GM12878 (cell line): ENCODE measurements around the gene CRYAB. TPM values are rescaled to one million over a fixed set of nuclear protein-coding genes. Genes with fewer than 3 reads are reported as not detected.

Source experiments
- ATAC-seq: fragments of 200-7000 bp; cut with Tn5 transposase; 3 replicates; pipeline ENCODE4 v1.9.1; 2020; ENCODE audit warnings: mild to moderate bottlenecking, moderate library complexity
- BruUV-seq: library from RNA; stranded (reverse); fragments of 400-500 nt; replicated peaks from 2 replicates; lab custom pipeline; 2021; lab: Mats Ljungman, UMichigan
- CTCF ChIA-PET: fragments of 300-600 bp; sonication (Branson Sonifier 250); formaldehyde crosslinking; extraction: SDS; loops from one replicate; lab custom pipeline; 2021; ENCODE audit warnings: inconsistent platforms; lab: Yijun Ruan, JAX
- POLR2A ChIA-PET: fragments of 350-600 bp; formaldehyde crosslinking; extraction: SDS; loops from one replicate; lab custom pipeline; 2021; ENCODE audit warnings: inconsistent platforms; lab: Charles Lee
- RAD21 ChIA-PET: fragments of 300-600 bp; sonication (Branson Sonifier 250); formaldehyde crosslinking; loops from one replicate; lab custom pipeline; 2023; ENCODE audit warnings: antibody characterized with exemption; ENCODE audit not compliant: unreplicated experiment; lab: Charles Lee
- SMC1A ChIA-PET: fragments of 300-600 bp; sonication (Branson Sonifier 250); formaldehyde crosslinking; loops from one replicate; lab custom pipeline; 2023; ENCODE audit not compliant: unreplicated experiment, uncharacterized antibody; lab: Charles Lee
- DNase-seq: peaks from one replicate; pipeline ENCODE4 v3.0.0-alpha.2; 2011; ENCODE audit warnings: low read depth, low spot score
- FAIRE-seq: peaks from 3 replicates; lab custom pipeline; 2011; peaks lifted over from hg19 to GRCh38; lab: Jason Lieb, UNC
- H2AFZ ChIP-seq: 2 replicates; pipeline ENCODE4 v1.6.0; 2011; ENCODE audit warnings: low read depth, low read length, control low read depth; ENCODE audit not compliant: control insufficient read depth
- H3K27ac ChIP-seq: 2 replicates; pipeline ENCODE4 v1.5.1; 2011; ENCODE audit warnings: control low read depth; ENCODE audit not compliant: control insufficient read depth, insufficient read depth
- H3K27me3 ChIP-seq, 2 experiments: replicated peaks in 1 of 2; 2 replicates each; pipeline versions ENCODE4 v1.6.0 to v1.6.1; 2011; ENCODE audit warnings: low read length in 1 of 2; ENCODE audit not compliant: control insufficient read depth in 2 of 2, insufficient read depth in 2 of 2
- H3K36me3 ChIP-seq, 2 experiments: 2 replicates each; pipeline ENCODE4 v1.5.1; 2011; ENCODE audit warnings: low read length in 1 of 2; ENCODE audit not compliant: control insufficient read depth in 2 of 2, insufficient read depth in 2 of 2
- H3K4me1 ChIP-seq: 2 replicates; pipeline ENCODE4 v1.6.1; 2011; ENCODE audit warnings: mild to moderate bottlenecking, low read length, moderate library complexity, mixed read lengths; ENCODE audit not compliant: control insufficient read depth, insufficient read depth
- H3K4me2 ChIP-seq: 2 replicates; pipeline ENCODE4 v1.6.0; 2011; ENCODE audit warnings: control low read depth; ENCODE audit not compliant: control insufficient read depth, insufficient read depth
- H3K4me3 ChIP-seq: fragments of 200-600 bp; sonication (generic); 2 replicates; pipeline ENCODE4 v1.5.1; 2016
- H3K79me2 ChIP-seq: 2 replicates; pipeline ENCODE4 v1.6.0; 2011; ENCODE audit warnings: low read length; ENCODE audit not compliant: control insufficient read depth, insufficient read depth
- H3K9ac ChIP-seq: 2 replicates; pipeline ENCODE4 v1.8.0; 2011; ENCODE audit warnings: low read length, control low read depth, mixed read lengths; ENCODE audit not compliant: control insufficient read depth, insufficient read depth
- H3K9me3 ChIP-seq: replicated peaks from 3 replicates; pipeline ENCODE4 v1.5.1; 2011; ENCODE audit warnings: mild to moderate bottlenecking, low read length; ENCODE audit not compliant: control insufficient read depth, insufficient read depth
- H4K20me1 ChIP-seq: 2 replicates; pipeline ENCODE4 v1.6.0; 2011; ENCODE audit not compliant: control insufficient read depth, insufficient read depth
- BHLHE40 ChIP-seq, 2 experiments: fragments of 450-650 bp in 1 of 2; IDR thresholded peaks; 2 replicates each; pipeline ENCODE4 v1.6.1; 2011 to 2017; ENCODE audit warnings: low read depth in 2 of 2, borderline replicate concordance in 1 of 2, improper control_type of control experiment in 1 of 2, low read length in 1 of 2, mild to moderate bottlenecking in 1 of 2
- CHD1 ChIP-seq: IDR thresholded peaks from 2 replicates; pipeline ENCODE4 v1.6.1; 2012; ENCODE audit warnings: low read depth, low read length, improper control_type of control experiment
- ESRRA ChIP-seq: IDR thresholded peaks from 2 replicates; pipeline ENCODE4 v1.6.1; 2012; ENCODE audit warnings: mild to moderate bottlenecking, low read length, improper control_type of control experiment
- GABPA ChIP-seq: IDR thresholded peaks from 2 replicates; pipeline ENCODE4 v1.6.1; 2014; ENCODE audit warnings: antibody characterized with exemption, low read depth, mild to moderate bottlenecking, inconsistent platforms
- HDGF ChIP-seq: fragments of 450-650 bp; IDR thresholded peaks from 2 replicates; pipeline ENCODE4 v1.6.1; 2016; ENCODE audit warnings: antibody characterized with exemption
- KAT2A ChIP-seq: conservative IDR thresholded peaks from 2 replicates; pipeline ENCODE4 v1.6.1; 2011; ENCODE audit warnings: low read depth, low read length; ENCODE audit not compliant: control insufficient read depth
- MYB ChIP-seq: fragments of 150-350 bp; IDR thresholded peaks from 2 replicates; pipeline ENCODE4 v1.6.1; 2014; ENCODE audit warnings: mild to moderate bottlenecking, low read depth, low read length, borderline replicate concordance
- MYC ChIP-seq: IDR thresholded peaks from 2 replicates; pipeline ENCODE4 v1.6.1; 2011; ENCODE audit warnings: mild to moderate bottlenecking, low read length, moderate library complexity, inconsistent platforms; ENCODE audit not compliant: insufficient read depth, insufficient replicate concordance, insufficient read length, severe bottlenecking
- NBN ChIP-seq: fragments of 450-650 bp; IDR thresholded peaks from 2 replicates; pipeline ENCODE4 v1.6.1; 2016
- SMC3 ChIP-seq: IDR thresholded peaks from 2 replicates; pipeline ENCODE4 v1.6.1; 2011; ENCODE audit warnings: low read length, improper control_type of control experiment, borderline replicate concordance
- ZNF24 ChIP-seq: fragments of 450-650 bp; IDR thresholded peaks from 2 replicates; pipeline ENCODE4 v1.6.1; 2017; ENCODE audit warnings: antibody characterized with exemption, mild to moderate bottlenecking
- WGBS: methylation state at CpG from one replicate; pipeline ENCODE4 v1.1.6; 2016; ENCODE audit warnings: low lambda C conversion rate; ENCODE audit not compliant: insufficient replicate concordance, insufficient coverage; ENCODE audit errors: missing lambda C conversion rate; 5-methylcytosine and 5-hydroxymethylcytosine counted together
- in situ Hi-C: fragments of 300-500 bp; cut with MboI; formaldehyde crosslinking; loops from 9 replicates; pipeline ENCODE4 v1.14.3; 2018; ENCODE audit warnings: mixed read lengths
- intact Hi-C: fragments of 100-400 bp; cut with micrococcal nuclease; formaldehyde crosslinking; loops from one replicate; pipeline ENCODE4 v1.14.2; 2022; ENCODE audit not compliant: unreplicated experiment
- polyA plus RNA-seq, 11 experiments: library from polyadenylated mRNA; depleted of rRNA in 4 of 11; unstranded in 6 of 11; stranded (reverse) in 5 of 11; fragments of >200 nt; fragmentation: Nextera tagmentation in 4 of 11; fragmentation: Illumina TruSeq in 1 of 11; extraction: Ambion mirVana in 4 of 11; extraction: Trizol in 1 of 11; gene quantifications; 1 replicate in 1 of 11; 2 replicates in 10 of 11; pipeline versions ENCODE4 v1.2.1 to v1.2.3, GENCODE V29; 2011 to 2016; ENCODE audit warnings: inconsistent platforms in 2 of 11, missing spikeins in 2 of 11, low read depth in 1 of 11
- total RNA-seq, 4 experiments: library from RNA; depleted of rRNA in 3 of 4; stranded (reverse); fragments of >200 nt in 3 of 4; fragmentation: Illumina TruSeq in 1 of 4; extraction: Trizol in 1 of 4; gene quantifications; 2 replicates each; pipeline versions ENCODE4 v1.2.1 to v1.2.3, GENCODE V29; 2013 to 2021
- TF ChIP-seq, protein P1 (sequence below): fragments of 450-650 bp; formaldehyde crosslinking; IDR thresholded peaks from 2 replicates; pipeline ENCODE4 v1.5.0; 2022; ENCODE audit warnings: mild to moderate bottlenecking, missing genetic modification characterization
- TF ChIP-seq, protein P2 (sequence below): fragments of 450-650 bp; IDR thresholded peaks from 2 replicates; pipeline ENCODE4 v1.6.1; 2016; ENCODE audit warnings: mild to moderate bottlenecking
- TF ChIP-seq, protein P3 (sequence below): IDR thresholded peaks from 2 replicates; pipeline ENCODE4 v1.6.1; 2012; ENCODE audit warnings: mild to moderate bottlenecking, low read depth, low read length

Gene CRYAB
- total and polyA plus RNA-seq, 10 of the 15 experiments (the other 5 are each of a cell fraction or from before 2014, with no cell fraction given), result 0.72 to 1.0 TPM; not detected in 8

DNA sequence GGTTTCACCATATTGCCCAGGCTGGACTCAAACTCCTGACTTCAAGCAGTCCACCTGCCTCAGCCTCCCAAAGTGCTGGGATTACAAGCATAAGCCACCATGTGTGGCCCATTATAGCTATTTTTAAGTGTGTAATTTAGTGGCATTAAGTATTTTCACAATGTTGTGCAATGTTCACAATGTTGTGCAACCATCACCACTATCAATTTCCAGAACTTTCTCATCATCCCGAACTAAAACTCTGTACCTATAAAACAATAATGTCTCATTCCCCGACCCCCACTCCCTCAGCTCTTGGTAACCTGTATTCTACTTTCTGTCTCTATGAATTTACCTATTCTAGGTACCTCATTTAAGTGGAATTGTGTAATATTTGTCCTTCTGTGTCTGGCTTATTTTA, 24.7 kb downstream of the CRYAB start (continued):
- TF ChIP-seq, protein P1, sequence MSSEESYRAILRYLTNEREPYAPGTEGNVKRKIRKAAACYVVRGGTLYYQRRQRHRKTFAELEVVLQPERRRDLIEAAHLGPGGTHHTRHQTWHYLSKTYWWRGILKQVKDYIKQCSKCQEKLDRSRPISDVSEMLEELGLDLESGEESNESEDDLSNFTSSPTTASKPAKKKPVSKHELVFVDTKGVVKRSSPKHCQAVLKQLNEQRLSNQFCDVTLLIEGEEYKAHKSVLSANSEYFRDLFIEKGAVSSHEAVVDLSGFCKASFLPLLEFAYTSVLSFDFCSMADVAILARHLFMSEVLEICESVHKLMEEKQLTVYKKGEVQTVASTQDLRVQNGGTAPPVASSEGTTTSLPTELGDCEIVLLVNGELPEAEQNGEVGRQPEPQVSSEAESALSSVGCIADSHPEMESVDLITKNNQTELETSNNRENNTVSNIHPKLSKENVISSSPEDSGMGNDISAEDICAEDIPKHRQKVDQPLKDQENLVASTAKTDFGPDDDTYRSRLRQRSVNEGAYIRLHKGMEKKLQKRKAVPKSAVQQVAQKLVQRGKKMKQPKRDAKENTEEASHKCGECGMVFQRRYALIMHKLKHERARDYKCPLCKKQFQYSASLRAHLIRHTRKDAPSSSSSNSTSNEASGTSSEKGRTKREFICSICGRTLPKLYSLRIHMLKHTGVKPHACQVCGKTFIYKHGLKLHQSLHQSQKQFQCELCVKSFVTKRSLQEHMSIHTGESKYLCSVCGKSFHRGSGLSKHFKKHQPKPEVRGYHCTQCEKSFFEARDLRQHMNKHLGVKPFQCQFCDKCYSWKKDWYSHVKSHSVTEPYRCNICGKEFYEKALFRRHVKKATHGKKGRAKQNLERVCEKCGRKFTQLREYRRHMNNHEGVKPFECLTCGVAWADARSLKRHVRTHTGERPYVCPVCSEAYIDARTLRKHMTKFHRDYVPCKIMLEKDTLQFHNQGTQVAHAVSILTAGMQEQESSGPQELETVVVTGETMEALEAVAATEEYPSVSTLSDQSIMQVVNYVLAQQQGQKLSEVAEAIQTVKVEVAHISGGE, result no peak
- TF ChIP-seq BHLHE40 (IDR thresholded peaks at IDR 0.05; ENCODE audit: borderline replicate concordance in 1 of 2, low read depth in 2 of 2, low read length in 1 of 2), result no peak
- no peak for TF ChIP-seq CHD1
- TF ChIP-seq MYB, result no peak
- TF ChIP-seq, protein P2, sequence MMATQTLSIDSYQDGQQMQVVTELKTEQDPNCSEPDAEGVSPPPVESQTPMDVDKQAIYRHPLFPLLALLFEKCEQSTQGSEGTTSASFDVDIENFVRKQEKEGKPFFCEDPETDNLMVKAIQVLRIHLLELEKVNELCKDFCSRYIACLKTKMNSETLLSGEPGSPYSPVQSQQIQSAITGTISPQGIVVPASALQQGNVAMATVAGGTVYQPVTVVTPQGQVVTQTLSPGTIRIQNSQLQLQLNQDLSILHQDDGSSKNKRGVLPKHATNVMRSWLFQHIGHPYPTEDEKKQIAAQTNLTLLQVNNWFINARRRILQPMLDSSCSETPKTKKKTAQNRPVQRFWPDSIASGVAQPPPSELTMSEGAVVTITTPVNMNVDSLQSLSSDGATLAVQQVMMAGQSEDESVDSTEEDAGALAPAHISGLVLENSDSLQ, result no peak
- TF ChIP-seq ZNF24, result no peak
- TF ChIP-seq ESRRA, result no peak
- no peak for TF ChIP-seq KAT2A

DNA sequence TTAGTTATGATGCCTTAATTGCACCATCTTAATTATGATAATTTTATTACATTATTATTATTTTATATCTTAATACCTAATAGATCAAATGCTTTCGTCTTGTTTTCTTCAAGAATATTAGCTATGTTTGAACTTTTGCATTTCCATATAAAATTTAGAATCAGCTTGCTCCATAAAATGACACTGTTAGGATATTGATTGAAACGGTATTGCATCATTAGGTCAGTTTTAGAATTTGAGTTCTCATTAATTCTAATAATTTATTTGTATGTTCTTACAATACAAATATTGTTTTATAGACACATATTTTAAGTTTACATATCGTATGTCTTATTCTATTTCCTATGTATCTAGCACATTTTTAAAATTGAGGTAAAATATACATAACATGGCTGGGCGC, 25.5 kb downstream of the CRYAB start:
- SMC1A ChIA-PET, result interaction anchor here (2.1 kb wide), 1 partner anchor 12 kb away, joined by 10 read pairs; no protein-coding TSS in a partner anchor
- H3K4me2 ChIP-seq, result no peak overlapping the region
- H2AFZ ChIP-seq, result no peak overlapping the region
- in situ Hi-C loops, result loop anchor here (10.0 kb wide), 1 partner anchor 59 kb away; no protein-coding TSS in a partner anchor
- intact Hi-C loops, result no loop called here
- FAIRE-seq (no peak), DNase-seq (no peak), ATAC-seq (no peak)
- CTCF ChIA-PET, result interaction anchor here (1.6 kb wide), 1 partner anchor 96 kb away, joined by 4 read pairs; no protein-coding TSS in a partner anchor
- BruUV-seq, result no TSS peak
- no peaks in the 10 kb centered on the region for H3K36me3 ChIP-seq
- H3K79me2 ChIP-seq, result no peaks in the 10 kb centered on the region
- RAD21 ChIA-PET, result no interaction called here
- POLR2A ChIA-PET, result no interaction called here
- no peak overlapping the region for H3K9ac ChIP-seq
- H3K4me1 ChIP-seq, result no peaks in the 10 kb centered on the region
- H3K27ac ChIP-seq, result no peak overlapping the region
- no peaks in the 10 kb centered on the region for H3K27me3 ChIP-seq
- WGBS, result 74% methylated on average over 4 of the region's 4 CpGs
- no peak overlapping the region for H3K4me3 ChIP-seq
- no peaks in the 10 kb centered on the region for H3K9me3 ChIP-seq
- no peaks in the 10 kb centered on the region for H4K20me1 ChIP-seq
- TF ChIP-seq, protein P3, sequence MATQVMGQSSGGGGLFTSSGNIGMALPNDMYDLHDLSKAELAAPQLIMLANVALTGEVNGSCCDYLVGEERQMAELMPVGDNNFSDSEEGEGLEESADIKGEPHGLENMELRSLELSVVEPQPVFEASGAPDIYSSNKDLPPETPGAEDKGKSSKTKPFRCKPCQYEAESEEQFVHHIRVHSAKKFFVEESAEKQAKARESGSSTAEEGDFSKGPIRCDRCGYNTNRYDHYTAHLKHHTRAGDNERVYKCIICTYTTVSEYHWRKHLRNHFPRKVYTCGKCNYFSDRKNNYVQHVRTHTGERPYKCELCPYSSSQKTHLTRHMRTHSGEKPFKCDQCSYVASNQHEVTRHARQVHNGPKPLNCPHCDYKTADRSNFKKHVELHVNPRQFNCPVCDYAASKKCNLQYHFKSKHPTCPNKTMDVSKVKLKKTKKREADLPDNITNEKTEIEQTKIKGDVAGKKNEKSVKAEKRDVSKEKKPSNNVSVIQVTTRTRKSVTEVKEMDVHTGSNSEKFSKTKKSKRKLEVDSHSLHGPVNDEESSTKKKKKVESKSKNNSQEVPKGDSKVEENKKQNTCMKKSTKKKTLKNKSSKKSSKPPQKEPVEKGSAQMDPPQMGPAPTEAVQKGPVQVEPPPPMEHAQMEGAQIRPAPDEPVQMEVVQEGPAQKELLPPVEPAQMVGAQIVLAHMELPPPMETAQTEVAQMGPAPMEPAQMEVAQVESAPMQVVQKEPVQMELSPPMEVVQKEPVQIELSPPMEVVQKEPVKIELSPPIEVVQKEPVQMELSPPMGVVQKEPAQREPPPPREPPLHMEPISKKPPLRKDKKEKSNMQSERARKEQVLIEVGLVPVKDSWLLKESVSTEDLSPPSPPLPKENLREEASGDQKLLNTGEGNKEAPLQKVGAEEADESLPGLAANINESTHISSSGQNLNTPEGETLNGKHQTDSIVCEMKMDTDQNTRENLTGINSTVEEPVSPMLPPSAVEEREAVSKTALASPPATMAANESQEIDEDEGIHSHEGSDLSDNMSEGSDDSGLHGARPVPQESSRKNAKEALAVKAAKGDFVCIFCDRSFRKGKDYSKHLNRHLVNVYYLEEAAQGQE, result no peak
- TF ChIP-seq NBN, result no peak
- TF ChIP-seq, protein P2, result no peak
- no peak for TF ChIP-seq SMC3
- no peak for TF ChIP-seq MYC
- TF ChIP-seq GABPA, result no peak
- TF ChIP-seq HDGF, result no peak
